ENCODE results near the gene COX7A2L.

GRCh38 chr2:42312106-42312505 lies 48.9 kb downstream of the COX7A2L start:
- TF ChIP-seq CTCF (IDR thresholded peaks at IDR 0.05): no peak
- no peak for TF ChIP-seq POLR2A (IDR thresholded peaks at IDR 0.05)
- no peak for TF ChIP-seq POLR2AphosphoS5 (IDR thresholded peaks at IDR 0.05)
